Measurements from ENCODE around the gene UBAP2.
"Not testable (repeated sequence)": the region's sequence is repeated elsewhere in the genome, so short reads cannot be mapped to it uniquely, and the experiment has no call there.

UBAP2 gene

GRCh38 chr9:33964086-33964768 is 84.5 kb downstream of the UBAP2 start:
- Mint-ChIP-seq H3K9me3 (ENCODE audit: low read depth) (no peaks in the 10 kb centered on the region), H3K4me1 (ENCODE audit: low read depth) (no peaks in the 10 kb centered on the region), H3K4me3 (no peak overlapping the region), H3K27ac (no peak overlapping the region), H3K36me3 (peaks cover 5% of the 10 kb centered on the region), H3K27me3 (no peaks in the 10 kb centered on the region)

GRCh38 chr9:33962468-33962867 is 86.2 kb downstream of the UBAP2 start:
- not testable (repeated sequence) for H3K4me1 Mint-ChIP-seq (ENCODE audit: low read depth); H3K9me3 Mint-ChIP-seq (ENCODE audit: low read depth); H3K27ac Mint-ChIP-seq; H3K27me3 Mint-ChIP-seq; H3K4me3 Mint-ChIP-seq; H3K36me3 Mint-ChIP-seq

GRCh38 chr9:33959725-33960124 is 89.0 kb downstream of the UBAP2 start:
- Mint-ChIP-seq H3K4me3 (no peak overlapping the region), H3K27ac (no peak overlapping the region), H3K36me3 (peaks cover 7% of the 10 kb centered on the region), H3K4me1 (ENCODE audit: low read depth) (no peaks in the 10 kb centered on the region), H3K27me3 (no peaks in the 10 kb centered on the region), H3K9me3 (ENCODE audit: low read depth) (no peaks in the 10 kb centered on the region)

- Mint-ChIP-seq H3K4me1 (ENCODE audit: low read depth) (no peaks in the 10 kb centered on the region), H3K9me3 (ENCODE audit: low read depth) (no peaks in the 10 kb centered on the region), H3K27ac (no peak overlapping the region), H3K27me3 (no peaks in the 10 kb centered on the region), H3K4me3 (no peak overlapping the region), H3K36me3 (peaks cover 17% of the 10 kb centered on the region)
Observed at GRCh38 chr9:33956544-33956943, 92.1 kb downstream of the UBAP2 start.

- H3K4me3 Mint-ChIP-seq = no peak overlapping the region
- no peak overlapping the region for H3K27ac Mint-ChIP-seq
- peaks cover 18% of the 10 kb centered on the region for H3K36me3 Mint-ChIP-seq
- no peaks in the 10 kb centered on the region for H3K4me1 Mint-ChIP-seq (ENCODE audit: low read depth)
- no peaks in the 10 kb centered on the region for H3K9me3 Mint-ChIP-seq (ENCODE audit: low read depth)
- H3K27me3 Mint-ChIP-seq = no peaks in the 10 kb centered on the region
Observed at GRCh38 chr9:33952066-33952465, 96.6 kb downstream of the UBAP2 start.

- H3K9me3 Mint-ChIP-seq (ENCODE audit: low read depth) = no peaks in the 10 kb centered on the region
- no peak overlapping the region for H3K27ac Mint-ChIP-seq
- peaks cover 18% of the 10 kb centered on the region for H3K36me3 Mint-ChIP-seq
- H3K27me3 Mint-ChIP-seq = no peaks in the 10 kb centered on the region
- H3K4me1 Mint-ChIP-seq (ENCODE audit: low read depth) = no peaks in the 10 kb centered on the region
- H3K4me3 Mint-ChIP-seq = no peak overlapping the region
Observed at GRCh38 chr9:33950371-33950770, 98.3 kb downstream of the UBAP2 start.

- peaks cover 14% of the 10 kb centered on the region for H3K36me3 Mint-ChIP-seq
- H3K27me3 Mint-ChIP-seq = no peaks in the 10 kb centered on the region
- H3K4me3 Mint-ChIP-seq = no peak overlapping the region
- no peak overlapping the region for H3K27ac Mint-ChIP-seq
- no peaks in the 10 kb centered on the region for H3K9me3 Mint-ChIP-seq (ENCODE audit: low read depth)
- H3K4me1 Mint-ChIP-seq (ENCODE audit: low read depth) = no peaks in the 10 kb centered on the region
Observed at GRCh38 chr9:33946779-33947535, 101.7 kb downstream of the UBAP2 start.

GRCh38 chr9:33943389-33943788 is 105.3 kb downstream of the UBAP2 start:
- Mint-ChIP-seq H3K27ac (no peak overlapping the region), H3K9me3 (ENCODE audit: low read depth) (no peaks in the 10 kb centered on the region), H3K36me3 (peaks cover 13% of the 10 kb centered on the region), H3K4me3 (no peak overlapping the region), H3K27me3 (no peaks in the 10 kb centered on the region), H3K4me1 (ENCODE audit: low read depth) (peaks cover 2% of the 10 kb centered on the region)

- no peak overlapping the region for H3K4me3 Mint-ChIP-seq
- peaks cover 10% of the 10 kb centered on the region for H3K36me3 Mint-ChIP-seq
- H3K9me3 Mint-ChIP-seq (ENCODE audit: low read depth) = no peaks in the 10 kb centered on the region
- H3K27ac Mint-ChIP-seq = no peak overlapping the region
- H3K4me1 Mint-ChIP-seq (ENCODE audit: low read depth) = peaks cover 2% of the 10 kb centered on the region
- no peaks in the 10 kb centered on the region for H3K27me3 Mint-ChIP-seq
Observed at GRCh38 chr9:33942471-33943083, 106.1 kb downstream of the UBAP2 start.

GRCh38 chr9:33939924-33940874 is 108.5 kb downstream of the UBAP2 start:
- no peak overlapping the region for H3K4me3 Mint-ChIP-seq
- peaks cover 7% of the 10 kb centered on the region for H3K36me3 Mint-ChIP-seq
- no peak overlapping the region for H3K27ac Mint-ChIP-seq
- no peaks in the 10 kb centered on the region for H3K9me3 Mint-ChIP-seq (ENCODE audit: low read depth)
- H3K27me3 Mint-ChIP-seq = no peaks in the 10 kb centered on the region
- peaks cover 2% of the 10 kb centered on the region for H3K4me1 Mint-ChIP-seq (ENCODE audit: low read depth)

GRCh38 chr9:33934188-33934878 is 114.4 kb downstream of the UBAP2 start:
- Mint-ChIP-seq H3K36me3 (peaks cover 6% of the 10 kb centered on the region), H3K4me3 (no peak overlapping the region), H3K27me3 (no peaks in the 10 kb centered on the region), H3K4me1 (ENCODE audit: low read depth) (peaks cover 2% of the 10 kb centered on the region), H3K9me3 (ENCODE audit: low read depth) (no peaks in the 10 kb centered on the region), H3K27ac (no peak overlapping the region)

- Mint-ChIP-seq H3K36me3 (peaks cover 3% of the 10 kb centered on the region), H3K9me3 (ENCODE audit: low read depth) (no peaks in the 10 kb centered on the region), H3K4me1 (ENCODE audit: low read depth) (no peaks in the 10 kb centered on the region), H3K27me3 (no peaks in the 10 kb centered on the region), H3K27ac (no peak overlapping the region), H3K4me3 (no peak overlapping the region)
Observed at GRCh38 chr9:33932078-33932807, 116.4 kb downstream of the UBAP2 start.

GRCh38 chr9:33931326-33931725 is 117.4 kb downstream of the UBAP2 start:
- H3K27ac Mint-ChIP-seq = no peak overlapping the region
- no peaks in the 10 kb centered on the region for H3K9me3 Mint-ChIP-seq (ENCODE audit: low read depth)
- peaks cover 3% of the 10 kb centered on the region for H3K36me3 Mint-ChIP-seq
- no peaks in the 10 kb centered on the region for H3K4me1 Mint-ChIP-seq (ENCODE audit: low read depth)
- H3K4me3 Mint-ChIP-seq = no peak overlapping the region
- H3K27me3 Mint-ChIP-seq = no peaks in the 10 kb centered on the region

GRCh38 chr9:33927694-33928093 is 121.0 kb downstream of the UBAP2 start:
- Mint-ChIP-seq H3K27ac (no peak overlapping the region), H3K27me3 (no peaks in the 10 kb centered on the region), H3K9me3 (ENCODE audit: low read depth) (no peaks in the 10 kb centered on the region), H3K4me1 (ENCODE audit: low read depth) (no peaks in the 10 kb centered on the region), H3K4me3 (no peak overlapping the region), H3K36me3 (peaks cover 3% of the 10 kb centered on the region)

Data from activated naive CD8-positive, alpha-beta T cell (primary cell).